ENCODE data around the gene TPCN1.

DNA sequence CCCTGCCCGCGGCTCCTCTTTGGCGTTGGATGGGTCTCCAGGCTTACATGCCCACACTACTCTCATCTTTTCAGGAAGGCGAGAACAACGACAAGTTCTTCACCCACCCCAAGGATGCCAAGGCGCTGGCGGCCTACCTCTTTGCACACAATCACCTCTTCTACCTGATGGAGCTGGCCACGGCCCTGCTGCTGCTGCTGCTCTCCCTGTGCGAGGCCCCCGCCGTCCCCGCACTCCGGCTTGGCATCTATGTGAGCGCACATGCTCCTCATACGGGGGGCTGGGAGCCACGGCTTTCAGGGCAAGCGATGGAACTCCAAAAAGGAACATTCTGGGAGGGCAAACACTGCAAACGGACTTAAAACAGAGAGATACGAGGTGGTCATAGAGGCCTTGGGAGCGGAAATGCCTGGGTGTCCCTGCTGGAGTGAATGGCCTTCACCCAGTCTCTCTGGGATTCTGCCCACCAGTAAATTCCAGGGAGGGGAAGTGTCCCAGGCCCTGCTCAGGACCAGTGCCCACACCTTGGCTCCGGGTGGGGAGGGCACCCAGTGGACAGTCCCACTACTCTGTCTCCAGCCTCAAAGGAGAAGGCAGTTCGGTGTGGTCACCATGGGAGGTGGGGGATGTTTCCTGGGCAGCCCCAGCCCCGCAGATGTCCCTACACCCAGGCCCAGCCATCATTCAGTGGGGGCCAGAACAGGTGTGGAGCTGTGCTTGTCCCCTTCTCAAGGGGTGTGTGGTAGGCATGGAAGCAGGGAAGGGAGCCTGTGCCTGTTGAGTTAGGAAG lies 45.0 kb downstream of the TPCN1 start:
- TF ChIP-seq, protein P1, sequence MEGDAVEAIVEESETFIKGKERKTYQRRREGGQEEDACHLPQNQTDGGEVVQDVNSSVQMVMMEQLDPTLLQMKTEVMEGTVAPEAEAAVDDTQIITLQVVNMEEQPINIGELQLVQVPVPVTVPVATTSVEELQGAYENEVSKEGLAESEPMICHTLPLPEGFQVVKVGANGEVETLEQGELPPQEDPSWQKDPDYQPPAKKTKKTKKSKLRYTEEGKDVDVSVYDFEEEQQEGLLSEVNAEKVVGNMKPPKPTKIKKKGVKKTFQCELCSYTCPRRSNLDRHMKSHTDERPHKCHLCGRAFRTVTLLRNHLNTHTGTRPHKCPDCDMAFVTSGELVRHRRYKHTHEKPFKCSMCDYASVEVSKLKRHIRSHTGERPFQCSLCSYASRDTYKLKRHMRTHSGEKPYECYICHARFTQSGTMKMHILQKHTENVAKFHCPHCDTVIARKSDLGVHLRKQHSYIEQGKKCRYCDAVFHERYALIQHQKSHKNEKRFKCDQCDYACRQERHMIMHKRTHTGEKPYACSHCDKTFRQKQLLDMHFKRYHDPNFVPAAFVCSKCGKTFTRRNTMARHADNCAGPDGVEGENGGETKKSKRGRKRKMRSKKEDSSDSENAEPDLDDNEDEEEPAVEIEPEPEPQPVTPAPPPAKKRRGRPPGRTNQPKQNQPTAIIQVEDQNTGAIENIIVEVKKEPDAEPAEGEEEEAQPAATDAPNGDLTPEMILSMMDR (IDR thresholded peaks at IDR 0.05): no peak
- TF ChIP-seq POLR2A (IDR thresholded peaks at IDR 0.05): no peak
